Epithelial cell of esophagus (primary cell): ENCODE data around the gene UBE3A.
A peak's percentile ranks its signal among the peaks of the same experiment; 100 is the strongest.

Experiments used
- DNase-seq: peaks from one replicate; pipeline ENCODE4 v3.0.0; 2010; ENCODE audit warnings: low read depth
- H3K4me3 ChIP-seq: 2 replicates; pipeline ENCODE4 v1.5.1; 2011; ENCODE audit warnings: mild to moderate bottlenecking, low read length, control low read depth
- TF ChIP-seq, protein P1 (sequence below): IDR thresholded peaks from 2 replicates; pipeline ENCODE4 v1.5.1; 2011; ENCODE audit warnings: low read depth, mild to moderate bottlenecking, low read length, control low read depth, inconsistent platforms; ENCODE audit not compliant: insufficient read depth; ENCODE audit errors: missing control alignments

UBE3A gene

DNA sequence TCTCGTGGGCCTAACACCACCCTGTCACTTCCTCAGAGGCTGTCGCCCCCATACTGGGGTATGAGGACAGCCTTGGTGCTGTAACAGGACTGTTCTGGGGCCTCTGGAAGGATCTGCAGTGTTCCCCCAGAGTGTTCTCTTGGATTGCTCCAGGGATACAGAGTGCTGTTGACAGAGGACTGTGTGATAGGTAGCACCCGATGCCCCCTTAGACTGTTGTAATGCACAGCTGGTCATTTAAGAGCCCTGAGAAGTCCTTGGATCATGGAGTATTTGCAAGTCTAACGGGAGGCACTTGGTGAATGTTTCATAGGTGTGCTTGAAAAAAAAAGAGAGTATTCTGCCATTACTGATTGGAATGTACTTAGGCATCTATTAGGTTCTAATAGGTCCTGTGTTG lies 35.4 kb upstream of the UBE3A start:
- H3K4me3 ChIP-seq: no peak overlapping the region
- no peak for DNase-seq
- TF ChIP-seq, protein P1, sequence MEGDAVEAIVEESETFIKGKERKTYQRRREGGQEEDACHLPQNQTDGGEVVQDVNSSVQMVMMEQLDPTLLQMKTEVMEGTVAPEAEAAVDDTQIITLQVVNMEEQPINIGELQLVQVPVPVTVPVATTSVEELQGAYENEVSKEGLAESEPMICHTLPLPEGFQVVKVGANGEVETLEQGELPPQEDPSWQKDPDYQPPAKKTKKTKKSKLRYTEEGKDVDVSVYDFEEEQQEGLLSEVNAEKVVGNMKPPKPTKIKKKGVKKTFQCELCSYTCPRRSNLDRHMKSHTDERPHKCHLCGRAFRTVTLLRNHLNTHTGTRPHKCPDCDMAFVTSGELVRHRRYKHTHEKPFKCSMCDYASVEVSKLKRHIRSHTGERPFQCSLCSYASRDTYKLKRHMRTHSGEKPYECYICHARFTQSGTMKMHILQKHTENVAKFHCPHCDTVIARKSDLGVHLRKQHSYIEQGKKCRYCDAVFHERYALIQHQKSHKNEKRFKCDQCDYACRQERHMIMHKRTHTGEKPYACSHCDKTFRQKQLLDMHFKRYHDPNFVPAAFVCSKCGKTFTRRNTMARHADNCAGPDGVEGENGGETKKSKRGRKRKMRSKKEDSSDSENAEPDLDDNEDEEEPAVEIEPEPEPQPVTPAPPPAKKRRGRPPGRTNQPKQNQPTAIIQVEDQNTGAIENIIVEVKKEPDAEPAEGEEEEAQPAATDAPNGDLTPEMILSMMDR: no peak

DNA sequence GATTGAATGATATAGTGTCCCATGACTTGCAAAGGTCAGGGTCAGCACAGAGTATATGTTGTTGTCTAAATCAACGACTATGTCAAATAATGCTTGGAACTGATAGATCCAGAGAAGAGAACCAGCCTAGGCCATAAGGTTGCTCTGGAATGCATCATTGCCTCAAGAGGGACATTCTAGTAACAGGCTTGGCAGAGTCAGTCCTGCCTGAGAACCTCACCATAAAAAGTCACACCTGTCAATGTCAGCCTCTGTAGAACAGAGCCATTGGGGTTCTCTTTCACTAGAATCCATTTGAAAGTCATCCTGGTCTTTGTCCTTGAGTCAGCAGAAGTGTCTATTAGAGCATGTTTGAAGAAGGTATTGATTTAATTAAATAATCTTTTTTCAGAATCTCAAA lies 31.4 kb upstream of the UBE3A start:
- TF ChIP-seq, protein P1: no peak
- no peak overlapping the region for H3K4me3 ChIP-seq
- DNase-seq: no peak

DNA sequence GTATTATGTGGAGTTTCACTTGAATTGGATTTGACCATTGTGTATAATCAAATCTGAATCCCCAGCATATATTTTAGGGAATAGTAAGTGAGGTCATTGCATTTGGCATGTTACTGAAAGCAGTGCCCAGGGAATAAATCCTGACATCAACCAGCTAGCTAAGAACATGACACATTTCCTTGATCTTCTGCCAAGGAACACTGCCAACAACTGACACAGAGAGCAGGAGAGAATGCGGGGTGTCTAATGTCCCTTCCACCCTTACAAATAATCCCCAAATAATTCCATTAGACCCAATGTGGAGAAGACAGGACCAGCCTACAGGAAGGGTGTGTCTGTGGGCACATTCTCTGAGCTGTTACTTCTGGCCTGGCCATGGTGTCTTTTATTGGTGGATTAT lies 30.6 kb upstream of the UBE3A start:
- no peak overlapping the region for H3K4me3 ChIP-seq
- DNase-seq: peak; percentile 60
- TF ChIP-seq, protein P1: no peak

DNA sequence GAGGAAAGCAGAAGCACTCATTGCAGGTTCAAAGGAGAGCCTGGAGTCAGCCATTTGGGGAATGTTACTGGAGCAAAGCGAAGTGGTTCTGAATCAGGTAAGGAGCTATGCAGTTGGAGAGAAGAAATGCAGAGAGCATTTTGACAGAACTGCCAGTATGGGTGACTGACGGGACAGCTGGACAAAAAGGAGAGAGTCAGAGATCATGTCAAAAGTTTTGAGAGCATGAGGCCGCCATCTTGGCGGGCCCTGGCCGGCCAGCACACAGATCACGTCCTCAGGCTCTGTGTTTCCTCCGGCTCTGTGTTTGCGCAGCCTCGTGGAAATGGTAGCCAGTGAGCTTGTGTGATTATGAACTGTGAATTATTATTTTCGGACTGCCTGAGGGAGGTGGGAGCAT lies 29.8 kb upstream of the UBE3A start:
- H3K4me3 ChIP-seq: no peak overlapping the region
- no peak for DNase-seq
- TF ChIP-seq, protein P1: no peak

DNA sequence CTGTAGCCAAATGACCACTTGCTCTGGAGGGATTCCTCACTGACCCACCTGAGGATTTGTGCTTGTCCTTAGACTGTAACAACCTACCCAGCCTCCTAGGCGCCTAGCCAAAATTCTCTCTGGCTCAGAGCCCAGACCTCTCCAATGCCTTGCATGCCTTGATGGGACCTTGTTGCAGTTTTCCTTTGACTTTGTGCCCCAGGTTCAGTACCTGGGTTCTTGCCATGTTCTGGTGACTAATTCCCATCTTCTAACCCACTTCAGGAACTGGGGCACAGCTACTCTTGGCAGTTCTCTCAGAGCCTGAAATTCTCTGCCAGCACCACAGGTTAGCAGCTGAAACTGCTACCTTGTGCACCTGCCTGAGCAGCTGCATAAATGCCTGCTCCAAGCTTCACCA lies 27.0 kb upstream of the UBE3A start:
- no peak for DNase-seq
- TF ChIP-seq, protein P1: no peak
- H3K4me3 ChIP-seq: no peak overlapping the region

DNA sequence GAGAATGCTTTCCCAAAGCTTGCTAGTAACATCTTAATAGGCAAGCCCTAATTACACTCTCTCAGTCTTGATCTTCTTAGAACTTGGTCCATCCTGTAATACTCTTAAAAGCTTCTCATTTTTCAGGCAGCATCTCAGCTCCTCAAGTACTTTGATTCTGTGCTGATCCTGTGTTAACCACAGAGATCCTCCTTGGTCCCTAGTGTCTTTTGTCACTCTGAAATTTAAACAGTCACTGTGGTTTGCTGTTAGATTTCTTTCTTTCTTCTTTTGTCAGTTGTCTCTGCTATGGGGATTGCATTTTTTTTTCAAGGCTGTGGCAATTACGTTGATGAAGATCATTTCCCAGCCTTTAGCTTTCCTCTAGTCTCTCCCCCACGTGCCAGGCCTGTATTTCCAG lies 26.0 kb upstream of the UBE3A start:
- TF ChIP-seq, protein P1: no peak
- no peak overlapping the region for H3K4me3 ChIP-seq
- no peak for DNase-seq

DNA sequence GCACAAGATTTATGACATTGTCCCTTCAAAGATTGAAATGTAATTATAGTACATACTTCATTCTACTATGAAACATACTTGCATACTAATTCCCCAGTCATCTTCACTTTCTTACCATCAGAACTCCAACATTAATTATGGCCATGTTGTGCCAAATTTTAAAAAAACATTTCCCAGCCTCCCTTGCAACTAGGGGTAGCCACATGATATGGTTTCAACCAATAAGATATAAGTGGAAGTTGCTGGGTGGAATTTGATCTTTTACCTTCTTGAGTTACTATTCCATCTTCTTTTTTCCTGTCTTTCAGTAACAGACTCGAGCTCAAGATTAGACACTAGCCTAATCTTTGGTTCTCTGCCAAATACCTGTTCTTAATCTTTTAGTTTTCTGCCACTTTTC lies 25.6 kb upstream of the UBE3A start:
- TF ChIP-seq, protein P1: no peak
- no peak overlapping the region for H3K4me3 ChIP-seq
- DNase-seq: no peak
